ENCODE data around the gene BCAS3.

The BCAS3 gene

DNA sequence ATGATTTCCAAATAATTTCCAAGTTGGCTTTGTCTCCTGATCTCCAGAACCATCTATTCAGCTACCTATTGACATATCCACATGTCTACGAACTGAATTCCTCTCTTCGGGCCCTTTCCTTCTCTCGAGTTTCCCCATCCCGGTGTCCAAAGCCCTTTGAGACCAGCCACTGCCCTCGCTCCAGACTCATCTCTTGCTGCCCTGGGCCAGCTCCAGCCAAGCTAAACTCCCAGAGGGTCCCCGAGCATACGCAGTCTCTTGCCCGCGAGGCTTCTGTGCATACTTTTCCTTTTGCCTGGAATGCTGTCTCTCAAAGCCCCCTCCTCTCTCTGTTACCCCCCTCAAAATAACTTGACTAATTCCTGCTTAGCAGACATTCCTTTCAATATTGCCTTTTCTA lies 694.8 kb downstream of the BCAS3 start:
- H3K27me3 ChIP-seq (ENCODE audit: control insufficient read depth in 1 of 2, insufficient read depth in 2 of 2, low read length in 2 of 2): no peaks in the 10 kb centered on the region
- H3K4me3 ChIP-seq (ENCODE audit: low read depth in 1 of 2, low read length in 2 of 2): no peak overlapping the region
- H3K36me3 ChIP-seq (ENCODE audit: insufficient read depth, low read length): no peaks in the 10 kb centered on the region
- H3K27ac ChIP-seq (ENCODE audit: low read depth, low read length): no peak overlapping the region
- H3K9ac ChIP-seq (ENCODE audit: low read length): no peak overlapping the region
- no peaks in the 10 kb centered on the region for H3K4me1 ChIP-seq (ENCODE audit: insufficient read depth, low read length)
- no peaks in the 10 kb centered on the region for H3K9me3 ChIP-seq (ENCODE audit: low read length)

DNA sequence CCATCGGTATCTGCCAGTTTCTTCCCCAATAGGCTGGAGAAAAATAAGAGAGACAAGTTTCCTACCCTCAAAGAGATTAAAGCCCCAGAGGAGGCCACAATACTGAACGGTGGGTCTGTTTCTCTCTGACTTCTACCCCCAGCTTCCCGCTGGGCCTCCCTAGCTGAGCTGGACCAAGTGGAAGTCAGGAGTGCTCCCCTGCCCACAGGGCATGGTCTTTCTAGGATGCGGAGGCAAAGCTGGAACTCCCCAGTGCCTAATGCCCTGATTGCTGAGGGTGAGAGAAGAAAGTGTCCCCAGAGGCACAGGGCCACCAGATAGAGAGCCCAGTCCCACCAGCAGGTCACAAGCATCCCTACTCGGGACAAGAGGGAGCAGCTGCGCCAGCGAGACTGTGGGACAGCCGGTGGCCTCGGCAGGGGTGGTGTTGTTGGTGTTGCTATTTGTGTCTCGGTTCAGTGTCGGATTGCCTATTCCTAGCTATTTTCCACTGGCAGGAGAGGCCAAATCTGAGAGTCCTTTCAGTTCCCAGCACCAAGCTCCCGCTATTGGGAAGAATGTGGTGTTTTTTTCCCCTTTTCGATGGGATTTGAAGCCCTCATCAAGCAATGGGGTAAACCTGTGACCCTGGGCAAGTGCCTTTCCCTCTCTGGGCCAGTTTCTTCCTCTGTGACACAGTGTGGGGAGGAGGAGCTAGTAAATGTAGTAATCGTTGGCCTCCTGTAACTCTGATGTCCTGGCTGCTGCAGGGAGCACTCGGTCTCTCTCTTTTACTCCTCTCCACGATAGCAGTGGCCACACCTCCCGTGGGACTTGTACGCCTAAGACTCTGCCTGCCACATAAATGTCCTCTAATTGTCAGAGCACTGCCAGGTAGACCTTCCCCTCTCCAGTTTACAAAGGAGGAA lies 699.5 kb downstream of the BCAS3 start:
- Histone ChIP-seq H3K27ac (ENCODE audit: low read depth, low read length) (no peak overlapping the region), H3K4me3 (ENCODE audit: low read depth in 1 of 2, low read length in 2 of 2) (no peak overlapping the region), H3K27me3 (ENCODE audit: control insufficient read depth in 1 of 2, insufficient read depth in 2 of 2, low read length in 2 of 2) (no peaks in the 10 kb centered on the region), H3K9ac (ENCODE audit: low read length) (no peak overlapping the region), H3K9me3 (ENCODE audit: low read length) (no peaks in the 10 kb centered on the region), H3K36me3 (ENCODE audit: insufficient read depth, low read length) (no peaks in the 10 kb centered on the region), H3K4me1 (ENCODE audit: insufficient read depth, low read length) (no peaks in the 10 kb centered on the region)

DNA sequence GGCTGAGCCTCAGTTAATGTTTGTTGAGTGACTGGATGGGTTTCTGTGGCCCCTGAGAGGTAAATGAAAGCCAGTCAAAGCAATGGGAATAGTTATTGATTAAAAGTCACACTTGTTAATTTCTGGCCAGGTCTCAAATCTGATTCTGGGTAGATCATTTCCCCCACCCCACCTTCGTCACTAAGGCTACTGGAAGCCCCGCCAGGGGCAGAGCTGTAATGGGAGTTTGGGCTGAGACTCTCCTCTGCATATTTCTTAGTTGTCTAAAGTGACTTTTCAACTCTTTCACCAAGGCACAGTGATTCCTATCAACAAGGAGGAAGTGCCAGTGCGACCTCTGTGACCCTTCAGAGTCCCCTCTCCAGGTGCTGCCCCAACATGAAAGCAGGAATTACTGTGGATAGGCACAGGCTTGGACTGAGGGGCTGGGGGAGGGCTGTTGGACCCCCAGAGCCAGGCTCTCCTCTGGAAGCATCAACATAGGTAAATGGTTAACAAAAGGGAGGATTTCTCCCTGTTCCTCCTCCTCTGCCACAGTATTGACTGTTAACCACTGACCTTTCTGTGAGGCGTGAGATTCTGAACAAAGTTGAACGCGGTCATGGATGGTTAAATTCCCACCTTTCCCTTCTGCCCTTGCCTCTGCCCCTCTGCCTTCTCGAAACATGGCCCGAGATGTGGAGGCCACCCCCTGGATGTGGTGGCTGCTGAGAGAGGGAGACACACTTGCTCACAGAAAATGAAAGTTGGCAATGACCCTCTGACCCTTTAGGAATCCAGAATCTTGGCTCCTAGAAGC lies 701.2 kb downstream of the BCAS3 start:
- no peaks in the 10 kb centered on the region for H3K4me1 ChIP-seq (ENCODE audit: insufficient read depth, low read length)
- no peaks in the 10 kb centered on the region for H3K9me3 ChIP-seq (ENCODE audit: low read length)
- H3K4me3 ChIP-seq (ENCODE audit: low read depth in 1 of 2, low read length in 2 of 2): no peak overlapping the region
- no peak overlapping the region for H3K9ac ChIP-seq (ENCODE audit: low read length)
- no peaks in the 10 kb centered on the region for H3K27me3 ChIP-seq (ENCODE audit: control insufficient read depth in 1 of 2, insufficient read depth in 2 of 2, low read length in 2 of 2)
- no peaks in the 10 kb centered on the region for H3K36me3 ChIP-seq (ENCODE audit: insufficient read depth, low read length)
- no peak overlapping the region for H3K27ac ChIP-seq (ENCODE audit: low read depth, low read length)

DNA sequence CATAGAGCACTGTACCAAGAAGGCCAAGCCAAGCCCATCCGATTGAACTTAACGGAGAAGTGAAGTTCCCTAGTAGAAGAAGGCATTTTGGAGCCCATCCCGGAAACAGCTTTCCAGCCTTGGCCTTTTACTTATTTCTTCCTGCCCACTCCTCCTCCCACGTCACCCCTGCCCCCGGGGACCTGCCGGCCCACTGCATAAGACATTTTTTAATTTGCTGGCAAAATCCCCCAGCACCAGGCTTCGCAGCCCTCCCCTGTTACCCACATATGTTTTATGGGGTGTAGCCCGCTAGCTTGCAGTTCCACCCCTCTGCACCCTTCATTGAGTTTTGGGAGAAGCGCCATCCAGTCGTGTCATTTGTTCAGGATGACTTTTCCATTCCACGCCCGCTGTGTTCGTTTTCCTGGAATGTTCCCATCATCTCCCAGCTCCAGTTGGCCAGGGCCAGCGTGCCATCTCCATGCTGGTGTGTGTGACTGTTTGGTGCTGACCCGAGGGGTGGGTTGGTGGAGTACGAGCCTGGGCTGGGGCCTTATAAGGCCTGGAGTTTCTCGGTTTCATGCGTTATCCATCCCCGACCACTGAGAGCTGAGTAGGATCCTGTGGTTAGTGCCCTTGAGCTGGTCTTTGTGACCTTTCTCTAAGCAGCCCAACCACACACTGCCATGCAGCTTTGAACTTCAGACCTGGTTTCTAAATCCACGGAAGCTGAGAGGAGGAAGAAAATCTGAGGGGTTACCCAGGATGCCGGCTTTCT lies 702.0 kb downstream of the BCAS3 start:
- Histone ChIP-seq H3K9ac (ENCODE audit: low read length) (no peak overlapping the region), H3K4me3 (ENCODE audit: low read depth in 1 of 2, low read length in 2 of 2) (no peak overlapping the region), H3K27me3 (ENCODE audit: control insufficient read depth in 1 of 2, insufficient read depth in 2 of 2, low read length in 2 of 2) (no peaks in the 10 kb centered on the region), H3K9me3 (ENCODE audit: low read length) (no peaks in the 10 kb centered on the region), H3K36me3 (ENCODE audit: insufficient read depth, low read length) (no peaks in the 10 kb centered on the region), H3K4me1 (ENCODE audit: insufficient read depth, low read length) (no peaks in the 10 kb centered on the region), H3K27ac (ENCODE audit: low read depth, low read length) (no peak overlapping the region)

- Histone ChIP-seq H3K27me3 (ENCODE audit: control insufficient read depth in 1 of 2, insufficient read depth in 2 of 2, low read length in 2 of 2) (no peaks in the 10 kb centered on the region), H3K27ac (ENCODE audit: low read depth, low read length) (no peak overlapping the region), H3K9ac (ENCODE audit: low read length) (no peak overlapping the region), H3K36me3 (ENCODE audit: insufficient read depth, low read length) (no peaks in the 10 kb centered on the region), H3K9me3 (ENCODE audit: low read length) (no peaks in the 10 kb centered on the region), H3K4me3 (ENCODE audit: low read depth in 1 of 2, low read length in 2 of 2) (no peak overlapping the region), H3K4me1 (ENCODE audit: insufficient read depth, low read length) (no peaks in the 10 kb centered on the region)
Measured at GRCh38 chr17:61380217-61380835, 702.7 kb downstream of the BCAS3 start.

DNA sequence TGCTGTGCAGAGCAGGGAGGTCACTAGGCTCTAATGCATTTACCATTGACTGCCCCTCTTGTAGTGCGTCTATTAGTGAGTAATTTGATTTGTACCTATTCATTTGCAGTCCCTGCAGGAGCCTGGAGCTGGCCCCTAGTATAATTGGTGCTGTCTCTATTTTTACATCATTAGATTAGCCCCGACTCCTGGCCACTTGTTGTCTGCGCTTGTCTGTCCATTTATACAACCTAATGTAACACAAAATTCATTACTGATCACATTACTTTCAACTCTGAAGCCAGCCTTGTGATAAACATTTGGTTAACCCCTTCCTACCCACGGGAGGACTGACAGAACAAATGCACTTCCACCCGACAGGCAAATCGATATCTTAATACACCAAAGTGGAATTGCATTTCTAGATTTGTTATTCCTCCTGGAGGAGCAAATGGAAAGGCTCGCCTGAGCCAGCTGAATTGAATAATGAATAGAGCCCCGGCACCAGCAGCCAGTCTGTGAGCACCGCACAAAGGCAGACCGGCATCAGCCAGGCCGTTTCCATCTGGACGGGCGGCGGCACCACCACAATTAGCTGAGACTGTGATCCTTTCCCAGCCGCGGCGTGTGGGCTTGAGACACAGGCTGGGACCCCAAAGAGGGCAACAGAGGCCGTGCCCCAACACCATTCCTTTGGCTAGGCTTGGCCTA lies 703.3 kb downstream of the BCAS3 start:
- no peak overlapping the region for H3K4me3 ChIP-seq (ENCODE audit: low read depth in 1 of 2, low read length in 2 of 2)
- H3K36me3 ChIP-seq (ENCODE audit: insufficient read depth, low read length): no peaks in the 10 kb centered on the region
- H3K9me3 ChIP-seq (ENCODE audit: low read length): no peaks in the 10 kb centered on the region
- H3K9ac ChIP-seq (ENCODE audit: low read length): no peak overlapping the region
- H3K27ac ChIP-seq (ENCODE audit: low read depth, low read length): no peak overlapping the region
- H3K27me3 ChIP-seq (ENCODE audit: control insufficient read depth in 1 of 2, insufficient read depth in 2 of 2, low read length in 2 of 2): no peaks in the 10 kb centered on the region
- no peaks in the 10 kb centered on the region for H3K4me1 ChIP-seq (ENCODE audit: insufficient read depth, low read length)

DNA sequence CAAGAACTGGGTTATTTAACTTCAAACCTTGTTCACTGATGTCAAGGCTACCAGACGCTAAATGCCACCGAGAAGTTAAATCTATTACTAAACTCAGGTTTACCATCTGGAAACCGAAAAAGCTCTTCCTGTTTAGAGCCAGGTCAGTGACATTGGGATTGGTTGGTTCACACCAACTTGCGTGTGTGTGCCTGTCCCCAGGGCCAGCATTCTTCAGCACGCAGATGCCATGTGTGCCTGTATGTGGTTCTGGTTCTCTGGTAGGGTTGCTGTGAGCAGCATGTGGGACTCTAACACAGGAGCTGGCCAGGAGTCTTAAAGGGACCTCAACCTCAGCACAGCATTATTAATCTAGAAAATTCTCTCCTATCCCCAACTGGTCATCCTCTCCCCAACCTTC lies 703.9 kb downstream of the BCAS3 start:
- H3K4me3 ChIP-seq (ENCODE audit: low read depth in 1 of 2, low read length in 2 of 2): no peak overlapping the region
- H3K27ac ChIP-seq (ENCODE audit: low read depth, low read length): no peak overlapping the region
- H3K4me1 ChIP-seq (ENCODE audit: insufficient read depth, low read length): no peaks in the 10 kb centered on the region
- H3K36me3 ChIP-seq (ENCODE audit: insufficient read depth, low read length): no peaks in the 10 kb centered on the region
- H3K9me3 ChIP-seq (ENCODE audit: low read length): no peaks in the 10 kb centered on the region
- no peak overlapping the region for H3K9ac ChIP-seq (ENCODE audit: low read length)
- H3K27me3 ChIP-seq (ENCODE audit: control insufficient read depth in 1 of 2, insufficient read depth in 2 of 2, low read length in 2 of 2): no peaks in the 10 kb centered on the region

GRCh38 chr17:61382796-61383688 lies 705.4 kb downstream of the BCAS3 start:
- Histone ChIP-seq H3K27me3 (ENCODE audit: control insufficient read depth in 1 of 2, insufficient read depth in 2 of 2, low read length in 2 of 2) (no peaks in the 10 kb centered on the region), H3K9me3 (ENCODE audit: low read length) (no peaks in the 10 kb centered on the region), H3K4me3 (ENCODE audit: low read depth in 1 of 2, low read length in 2 of 2) (no peak overlapping the region), H3K27ac (ENCODE audit: low read depth, low read length) (no peak overlapping the region), H3K9ac (ENCODE audit: low read length) (no peak overlapping the region), H3K36me3 (ENCODE audit: insufficient read depth, low read length) (no peaks in the 10 kb centered on the region), H3K4me1 (ENCODE audit: insufficient read depth, low read length) (no peaks in the 10 kb centered on the region)

DNA sequence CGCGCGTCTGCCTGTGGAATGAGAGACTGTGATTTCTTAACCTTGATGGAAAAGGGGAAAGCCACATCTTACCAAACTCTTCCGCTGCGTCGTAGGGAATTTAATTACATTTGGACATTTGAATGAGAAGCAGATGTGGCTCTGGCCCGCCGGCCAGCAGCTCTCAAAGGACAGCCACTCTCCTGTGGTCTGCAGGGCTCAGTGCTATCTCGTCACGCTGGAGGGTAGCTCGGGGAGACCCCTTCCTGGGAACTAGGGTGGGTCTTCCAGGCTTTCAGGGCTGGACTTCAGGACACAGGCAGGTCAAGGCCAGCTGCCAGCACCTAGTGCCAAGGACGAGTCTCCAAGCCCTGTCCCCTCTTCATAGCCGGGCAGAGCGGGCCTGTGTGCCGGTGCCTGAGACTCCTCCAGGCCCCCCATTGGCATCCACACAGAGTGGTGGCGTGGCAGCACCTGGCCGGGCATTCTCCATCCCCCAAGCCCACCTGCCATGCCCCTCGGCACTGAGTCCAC lies 706.1 kb downstream of the BCAS3 start:
- no peaks in the 10 kb centered on the region for H3K36me3 ChIP-seq (ENCODE audit: insufficient read depth, low read length)
- H3K9me3 ChIP-seq (ENCODE audit: low read length): no peaks in the 10 kb centered on the region
- H3K4me1 ChIP-seq (ENCODE audit: insufficient read depth, low read length): no peaks in the 10 kb centered on the region
- no peaks in the 10 kb centered on the region for H3K27me3 ChIP-seq (ENCODE audit: control insufficient read depth in 1 of 2, insufficient read depth in 2 of 2, low read length in 2 of 2)
- no peak overlapping the region for H3K9ac ChIP-seq (ENCODE audit: low read length)
- no peak overlapping the region for H3K4me3 ChIP-seq (ENCODE audit: low read depth in 1 of 2, low read length in 2 of 2)
- no peak overlapping the region for H3K27ac ChIP-seq (ENCODE audit: low read depth, low read length)

GRCh38 chr17:61384354-61384691 lies 706.7 kb downstream of the BCAS3 start:
- Histone ChIP-seq H3K4me1 (ENCODE audit: insufficient read depth, low read length) (no peaks in the 10 kb centered on the region), H3K9ac (ENCODE audit: low read length) (no peak overlapping the region), H3K27me3 (ENCODE audit: control insufficient read depth in 1 of 2, insufficient read depth in 2 of 2, low read length in 2 of 2) (no peaks in the 10 kb centered on the region), H3K27ac (ENCODE audit: low read depth, low read length) (no peak overlapping the region), H3K4me3 (ENCODE audit: low read depth in 1 of 2, low read length in 2 of 2) (no peak overlapping the region), H3K36me3 (ENCODE audit: insufficient read depth, low read length) (no peaks in the 10 kb centered on the region), H3K9me3 (ENCODE audit: low read length) (no peaks in the 10 kb centered on the region)
